GM10248 (cell line): Measurements from ENCODE around the gene DIP2C.
A peak's percentile ranks its signal among the peaks of the same experiment; 100 is the strongest.
"Not testable (repeated sequence)": the region's sequence is repeated elsewhere in the genome, so short reads cannot be mapped to it uniquely, and the experiment has no call there.

Experiments used
- CTCF ChIA-PET: fragments of 300-600 bp; sonication (Branson Sonifier 250); formaldehyde crosslinking; extraction: SDS; loops from one replicate; lab custom pipeline; 2021; ENCODE audit warnings: antibody characterized with exemption; lab: Yijun Ruan, JAX
- POLR2A ChIA-PET: fragments of 350-650 bp; sonication (Branson Sonifier 250); formaldehyde crosslinking; extraction: SDS; loops from one replicate; lab custom pipeline; 2020; ENCODE audit warnings: antibody characterized with exemption; lab: Yijun Ruan, JAX
- DNase-seq: peaks from one replicate; pipeline ENCODE4 v3.0.0; 2012; ENCODE audit errors: extremely low spot score
- CTCF ChIP-seq: IDR thresholded peaks from 2 replicates; pipeline ENCODE4 v1.5.1; 2012; ENCODE audit warnings: mild to moderate bottlenecking, low read depth; ENCODE audit errors: extremely low read depth, missing control alignments, control extremely low read depth

The DIP2C gene

GRCh38 chr10:703118-703517 lies 13.7 kb upstream of the DIP2C start:
- TF ChIP-seq CTCF: no peak
- no peak for DNase-seq
- POLR2A ChIA-PET: no interaction called here
- CTCF ChIA-PET: no interaction called here

- CTCF ChIA-PET: not testable (repeated sequence)
These were observed 10.7 kb upstream of the DIP2C start for GRCh38 chr10:700183-700582.

GRCh38 chr10:697097-697875 lies 7.8 kb upstream of the DIP2C start:
- no peak for TF ChIP-seq CTCF
- peak; percentile 66 for DNase-seq
- CTCF ChIA-PET: no interaction called here
- POLR2A ChIA-PET: no interaction called here

More at GRCh38 chr10:700183-700582, 10.7 kb upstream of the DIP2C start:
- DNase-seq, POLR2A ChIA-PET: not testable (repeated sequence)

GRCh38 chr10:695396-695795 lies 5.9 kb upstream of the DIP2C start:
- POLR2A ChIA-PET: no interaction called here
- CTCF ChIA-PET: interaction anchor here (1.1 kb wide), 1 partner anchor 29 kb away, joined by 3 read pairs; no protein-coding TSS in a partner anchor
- no peak for DNase-seq
- no peak for TF ChIP-seq CTCF

- no peak for TF ChIP-seq CTCF
- ChIA-PET POLR2A (no interaction called here), CTCF (no interaction called here)
These were observed 4.0 kb upstream of the DIP2C start for GRCh38 chr10:693506-693905.

GRCh38 chr10:692682-693351 lies 3.3 kb upstream of the DIP2C start:
- ChIA-PET POLR2A (no interaction called here), CTCF (no interaction called here)
- DNase-seq: no peak
- no peak for TF ChIP-seq CTCF

More at GRCh38 chr10:693506-693905, 4.0 kb upstream of the DIP2C start:
- DNase-seq: no peak

GRCh38 chr10:691216-691615 lies 1.7 kb upstream of the DIP2C start:
- ChIA-PET POLR2A (no interaction called here), CTCF (no interaction called here)
- no peak for DNase-seq
- TF ChIP-seq CTCF: no peak
